GM12878 (cell line): ENCODE results near the gene FDX1. TPM values are rescaled to one million over a fixed set of nuclear protein-coding genes. Genes with fewer than 3 reads are reported as not detected.

Experiments used
- ATAC-seq: fragments of 200-7000 bp; cut with Tn5 transposase; 3 replicates; pipeline ENCODE4 v1.9.1; 2020; ENCODE audit warnings: mild to moderate bottlenecking, moderate library complexity
- BruUV-seq: library from RNA; stranded (reverse); fragments of 400-500 nt; replicated peaks from 2 replicates; lab custom pipeline; 2021; lab: Mats Ljungman, UMichigan
- CTCF ChIA-PET: fragments of 300-600 bp; sonication (Branson Sonifier 250); formaldehyde crosslinking; extraction: SDS; loops from one replicate; lab custom pipeline; 2021; ENCODE audit warnings: inconsistent platforms; lab: Yijun Ruan, JAX
- POLR2A ChIA-PET: fragments of 350-600 bp; formaldehyde crosslinking; extraction: SDS; loops from one replicate; lab custom pipeline; 2021; ENCODE audit warnings: inconsistent platforms; lab: Charles Lee
- RAD21 ChIA-PET: fragments of 300-600 bp; sonication (Branson Sonifier 250); formaldehyde crosslinking; loops from one replicate; lab custom pipeline; 2023; ENCODE audit warnings: antibody characterized with exemption; ENCODE audit not compliant: unreplicated experiment; lab: Charles Lee
- SMC1A ChIA-PET: fragments of 300-600 bp; sonication (Branson Sonifier 250); formaldehyde crosslinking; loops from one replicate; lab custom pipeline; 2023; ENCODE audit not compliant: unreplicated experiment, uncharacterized antibody; lab: Charles Lee
- DNase-seq: peaks from one replicate; pipeline ENCODE4 v3.0.0-alpha.2; 2011; ENCODE audit warnings: low read depth, low spot score
- FAIRE-seq: peaks from 3 replicates; lab custom pipeline; 2011; peaks lifted over from hg19 to GRCh38; lab: Jason Lieb, UNC
- H2AFZ ChIP-seq: 2 replicates; pipeline ENCODE4 v1.6.0; 2011; ENCODE audit warnings: low read depth, low read length, control low read depth; ENCODE audit not compliant: control insufficient read depth
- H3K27ac ChIP-seq: 2 replicates; pipeline ENCODE4 v1.5.1; 2011; ENCODE audit warnings: control low read depth; ENCODE audit not compliant: control insufficient read depth, insufficient read depth
- H3K27me3 ChIP-seq, 2 experiments: replicated peaks in 1 of 2; 2 replicates each; pipeline versions ENCODE4 v1.6.0 to v1.6.1; 2011; ENCODE audit warnings: low read length in 1 of 2; ENCODE audit not compliant: control insufficient read depth in 2 of 2, insufficient read depth in 2 of 2
- H3K36me3 ChIP-seq, 2 experiments: 2 replicates each; pipeline ENCODE4 v1.5.1; 2011; ENCODE audit warnings: low read length in 1 of 2; ENCODE audit not compliant: control insufficient read depth in 2 of 2, insufficient read depth in 2 of 2
- H3K4me1 ChIP-seq: 2 replicates; pipeline ENCODE4 v1.6.1; 2011; ENCODE audit warnings: mild to moderate bottlenecking, low read length, moderate library complexity, mixed read lengths; ENCODE audit not compliant: control insufficient read depth, insufficient read depth
- H3K4me2 ChIP-seq: 2 replicates; pipeline ENCODE4 v1.6.0; 2011; ENCODE audit warnings: control low read depth; ENCODE audit not compliant: control insufficient read depth, insufficient read depth
- H3K4me3 ChIP-seq: fragments of 200-600 bp; sonication (generic); 2 replicates; pipeline ENCODE4 v1.5.1; 2016
- H3K79me2 ChIP-seq: 2 replicates; pipeline ENCODE4 v1.6.0; 2011; ENCODE audit warnings: low read length; ENCODE audit not compliant: control insufficient read depth, insufficient read depth
- H3K9ac ChIP-seq: 2 replicates; pipeline ENCODE4 v1.8.0; 2011; ENCODE audit warnings: low read length, control low read depth, mixed read lengths; ENCODE audit not compliant: control insufficient read depth, insufficient read depth
- H3K9me3 ChIP-seq: replicated peaks from 3 replicates; pipeline ENCODE4 v1.5.1; 2011; ENCODE audit warnings: mild to moderate bottlenecking, low read length; ENCODE audit not compliant: control insufficient read depth, insufficient read depth
- H4K20me1 ChIP-seq: 2 replicates; pipeline ENCODE4 v1.6.0; 2011; ENCODE audit not compliant: control insufficient read depth, insufficient read depth
- BCL11A ChIP-seq: IDR thresholded peaks from 2 replicates; pipeline ENCODE4 v1.6.1; 2011; ENCODE audit warnings: low read depth, low read length
- CHD4 ChIP-seq: fragments of 200-600 bp; sonication (generic); IDR thresholded peaks from 2 replicates; pipeline ENCODE4 v1.6.1; 2016; ENCODE audit warnings: mild to moderate bottlenecking
- ESRRA ChIP-seq: IDR thresholded peaks from 2 replicates; pipeline ENCODE4 v1.6.1; 2012; ENCODE audit warnings: mild to moderate bottlenecking, low read length, improper control_type of control experiment
- NR2C1 ChIP-seq: fragments of 450-650 bp; IDR thresholded peaks from 2 replicates; pipeline ENCODE4 v1.6.1; 2017; ENCODE audit warnings: antibody characterized with exemption, mild to moderate bottlenecking, moderate library complexity
- SIX5 ChIP-seq: IDR thresholded peaks from 2 replicates; pipeline ENCODE4 v1.6.1; 2011; ENCODE audit warnings: mild to moderate bottlenecking, low read depth, low read length, moderate library complexity; ENCODE audit not compliant: severe bottlenecking
- SMAD1 ChIP-seq: fragments of 450-650 bp; IDR thresholded peaks from 2 replicates; pipeline ENCODE4 v1.6.1; 2018; ENCODE audit warnings: mild to moderate bottlenecking, low read depth; ENCODE audit not compliant: partially characterized antibody
- SMAD5 ChIP-seq: IDR thresholded peaks from 2 replicates; pipeline ENCODE4 v1.6.1; 2016; ENCODE audit warnings: antibody characterized with exemption, low read depth
- SMC3 ChIP-seq: IDR thresholded peaks from 2 replicates; pipeline ENCODE4 v1.6.1; 2011; ENCODE audit warnings: low read length, improper control_type of control experiment, borderline replicate concordance
- ZBED1 ChIP-seq: IDR thresholded peaks from 2 replicates; pipeline ENCODE4 v1.6.1; 2016; ENCODE audit warnings: borderline replicate concordance
- WGBS: methylation state at CpG from one replicate; pipeline ENCODE4 v1.1.6; 2016; ENCODE audit warnings: low lambda C conversion rate; ENCODE audit not compliant: insufficient replicate concordance, insufficient coverage; ENCODE audit errors: missing lambda C conversion rate; 5-methylcytosine and 5-hydroxymethylcytosine counted together
- in situ Hi-C: fragments of 300-500 bp; cut with MboI; formaldehyde crosslinking; loops from 9 replicates; pipeline ENCODE4 v1.14.3; 2018; ENCODE audit warnings: mixed read lengths
- intact Hi-C: fragments of 100-400 bp; cut with micrococcal nuclease; formaldehyde crosslinking; loops from one replicate; pipeline ENCODE4 v1.14.2; 2022; ENCODE audit not compliant: unreplicated experiment
- polyA plus RNA-seq, 11 experiments: library from polyadenylated mRNA; depleted of rRNA in 4 of 11; unstranded in 6 of 11; stranded (reverse) in 5 of 11; fragments of >200 nt; fragmentation: Nextera tagmentation in 4 of 11; fragmentation: Illumina TruSeq in 1 of 11; extraction: Ambion mirVana in 4 of 11; extraction: Trizol in 1 of 11; gene quantifications; 1 replicate in 1 of 11; 2 replicates in 10 of 11; pipeline versions ENCODE4 v1.2.1 to v1.2.3, GENCODE V29; 2011 to 2016; ENCODE audit warnings: inconsistent platforms in 2 of 11, missing spikeins in 2 of 11, low read depth in 1 of 11
- total RNA-seq, 4 experiments: library from RNA; depleted of rRNA in 3 of 4; stranded (reverse); fragments of >200 nt in 3 of 4; fragmentation: Illumina TruSeq in 1 of 4; extraction: Trizol in 1 of 4; gene quantifications; 2 replicates each; pipeline versions ENCODE4 v1.2.1 to v1.2.3, GENCODE V29; 2013 to 2021
- TF ChIP-seq, protein P1 (sequence below): IDR thresholded peaks from 2 replicates; pipeline ENCODE4 v1.6.1; 2011; ENCODE audit warnings: low read depth, low read length, improper control_type of control experiment, borderline replicate concordance
- TF ChIP-seq, protein P2 (sequence below): IDR thresholded peaks from 2 replicates; pipeline ENCODE4 v1.6.1; 2012; ENCODE audit warnings: low read depth, low read length, improper control_type of control experiment
- TF ChIP-seq, protein P3 (sequence below): IDR thresholded peaks from 2 replicates; pipeline ENCODE4 v1.6.1; 2012; ENCODE audit warnings: improper control_type of control experiment, low read depth, low read length; ENCODE audit not compliant: insufficient replicate concordance
- TF ChIP-seq, protein P4 (sequence below): fragments of 450-650 bp; IDR thresholded peaks from 2 replicates; pipeline ENCODE4 v1.6.1; 2016; ENCODE audit warnings: mild to moderate bottlenecking

The FDX1 gene
- total and polyA plus RNA-seq, 10 of the 15 experiments (the other 5 are each of a cell fraction or from before 2014, with no cell fraction given), result 3.9 to 20.3 (median 8.1) TPM

DNA sequence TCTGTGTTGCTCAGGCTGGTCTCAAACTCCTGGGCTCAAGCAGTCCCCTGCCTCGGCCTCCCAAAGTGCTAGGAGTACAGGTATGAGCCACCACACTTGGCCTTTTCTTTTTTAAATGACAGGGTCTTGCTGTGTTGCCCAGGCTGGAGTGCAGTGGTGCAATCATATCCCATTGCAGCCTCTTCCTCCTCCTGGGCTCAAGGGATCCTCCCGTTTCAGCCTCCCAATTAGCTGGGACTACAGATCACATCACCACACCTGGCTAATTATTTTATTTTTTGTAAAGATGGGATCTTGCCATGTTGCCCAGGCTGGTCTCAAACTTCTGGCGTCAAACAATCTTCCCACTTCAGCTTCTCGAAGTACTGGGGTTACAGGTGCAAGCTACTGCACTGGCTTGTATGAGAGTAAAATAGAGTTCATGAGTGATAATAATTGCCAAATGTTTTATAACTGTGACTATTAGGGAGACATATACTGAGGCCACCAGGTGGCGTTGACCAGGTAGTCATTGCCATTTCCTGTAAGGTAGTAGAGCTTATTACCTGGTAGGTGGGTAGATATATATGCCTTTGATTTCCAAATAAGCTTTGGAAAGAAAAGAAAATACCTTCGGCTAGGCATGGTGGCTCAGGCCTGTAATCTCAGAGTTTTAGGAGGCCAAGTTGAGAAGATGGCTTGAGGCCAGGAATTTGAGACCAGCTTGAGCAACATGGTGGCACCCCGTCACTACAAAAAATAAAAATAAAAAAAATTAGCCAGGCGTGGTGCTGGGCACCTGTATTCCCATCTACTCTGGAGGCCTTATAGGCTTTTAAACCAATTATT lies 5.4 kb downstream of the FDX1 start:
- Histone ChIP-seq H3K27ac (no peak overlapping the region), H3K27me3 (no peaks in the 10 kb centered on the region), H3K79me2 (peaks cover 32% of the 10 kb centered on the region), H3K4me2 (peak overlapping the region; percentile 7; the same call in 1 of the 2 replicates), H3K9ac (no peak overlapping the region), H3K9me3 (no peaks in the 10 kb centered on the region; the same call in 2 of the 3 replicates), H3K36me3 (no peaks in the 10 kb centered on the region; a peak in 1 of 4 replicates), H2AFZ (no peak overlapping the region), H3K4me1 (peaks cover 15% of the 10 kb centered on the region), H4K20me1 (peaks cover 3% of the 10 kb centered on the region), H3K4me3 (no peak overlapping the region)
- WGBS, result 88% methylated on average over 8 of the region's 8 CpGs
- ChIA-PET CTCF (interaction anchor here (0.5 to 8.8 kb wide), 52 partner anchors 9 to 1011 kb away, joined by 3 to 178 read pairs (median 4); no protein-coding TSS in a partner anchor), POLR2A (interaction anchor here (1.0 kb wide), 1 partner anchor 1002 kb away, joined by 3 read pairs; no protein-coding TSS in a partner anchor), RAD21 (interaction anchor here (0.6 to 2.8 kb wide), 20 partner anchors 11 to 1011 kb away, joined by 3 to 38 read pairs (median 6); no protein-coding TSS in a partner anchor), SMC1A (interaction anchor here (0.6 to 7.2 kb wide), 27 partner anchors 9 to 1012 kb away, joined by 3 to 113 read pairs (median 4); no protein-coding TSS in a partner anchor)
- FAIRE-seq, result no peak
- DNase-seq, result no peak
- ATAC-seq, result peak; percentile 43
- BruUV-seq, result no TSS peak
- intact Hi-C loops, result loop anchor here (1.0 to 10.0 kb wide), 4 partner anchors 140 to 990 kb away; partner anchors contain the start of genes RDX and ZC3H12C
- in situ Hi-C loops, result loop anchor here (5.0 kb wide), 1 partner anchor 233 kb away; no protein-coding TSS in a partner anchor
- TF ChIP-seq SMC3 (peak; percentile 28; the same call in 1 of the 2 replicates), CHD4 (no peak), NR2C1 (no peak), BCL11A (no peak), ESRRA (no peak), SMAD1 (no peak), SMAD5 (no peak), ZBED1 (no peak), SIX5 (no peak)
- TF ChIP-seq, protein P1, sequence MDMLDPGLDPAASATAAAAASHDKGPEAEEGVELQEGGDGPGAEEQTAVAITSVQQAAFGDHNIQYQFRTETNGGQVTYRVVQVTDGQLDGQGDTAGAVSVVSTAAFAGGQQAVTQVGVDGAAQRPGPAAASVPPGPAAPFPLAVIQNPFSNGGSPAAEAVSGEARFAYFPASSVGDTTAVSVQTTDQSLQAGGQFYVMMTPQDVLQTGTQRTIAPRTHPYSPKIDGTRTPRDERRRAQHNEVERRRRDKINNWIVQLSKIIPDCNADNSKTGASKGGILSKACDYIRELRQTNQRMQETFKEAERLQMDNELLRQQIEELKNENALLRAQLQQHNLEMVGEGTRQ, result no peak
- TF ChIP-seq, protein P2, sequence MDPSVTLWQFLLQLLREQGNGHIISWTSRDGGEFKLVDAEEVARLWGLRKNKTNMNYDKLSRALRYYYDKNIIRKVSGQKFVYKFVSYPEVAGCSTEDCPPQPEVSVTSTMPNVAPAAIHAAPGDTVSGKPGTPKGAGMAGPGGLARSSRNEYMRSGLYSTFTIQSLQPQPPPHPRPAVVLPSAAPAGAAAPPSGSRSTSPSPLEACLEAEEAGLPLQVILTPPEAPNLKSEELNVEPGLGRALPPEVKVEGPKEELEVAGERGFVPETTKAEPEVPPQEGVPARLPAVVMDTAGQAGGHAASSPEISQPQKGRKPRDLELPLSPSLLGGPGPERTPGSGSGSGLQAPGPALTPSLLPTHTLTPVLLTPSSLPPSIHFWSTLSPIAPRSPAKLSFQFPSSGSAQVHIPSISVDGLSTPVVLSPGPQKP, result no peak
- TF ChIP-seq, protein P3, sequence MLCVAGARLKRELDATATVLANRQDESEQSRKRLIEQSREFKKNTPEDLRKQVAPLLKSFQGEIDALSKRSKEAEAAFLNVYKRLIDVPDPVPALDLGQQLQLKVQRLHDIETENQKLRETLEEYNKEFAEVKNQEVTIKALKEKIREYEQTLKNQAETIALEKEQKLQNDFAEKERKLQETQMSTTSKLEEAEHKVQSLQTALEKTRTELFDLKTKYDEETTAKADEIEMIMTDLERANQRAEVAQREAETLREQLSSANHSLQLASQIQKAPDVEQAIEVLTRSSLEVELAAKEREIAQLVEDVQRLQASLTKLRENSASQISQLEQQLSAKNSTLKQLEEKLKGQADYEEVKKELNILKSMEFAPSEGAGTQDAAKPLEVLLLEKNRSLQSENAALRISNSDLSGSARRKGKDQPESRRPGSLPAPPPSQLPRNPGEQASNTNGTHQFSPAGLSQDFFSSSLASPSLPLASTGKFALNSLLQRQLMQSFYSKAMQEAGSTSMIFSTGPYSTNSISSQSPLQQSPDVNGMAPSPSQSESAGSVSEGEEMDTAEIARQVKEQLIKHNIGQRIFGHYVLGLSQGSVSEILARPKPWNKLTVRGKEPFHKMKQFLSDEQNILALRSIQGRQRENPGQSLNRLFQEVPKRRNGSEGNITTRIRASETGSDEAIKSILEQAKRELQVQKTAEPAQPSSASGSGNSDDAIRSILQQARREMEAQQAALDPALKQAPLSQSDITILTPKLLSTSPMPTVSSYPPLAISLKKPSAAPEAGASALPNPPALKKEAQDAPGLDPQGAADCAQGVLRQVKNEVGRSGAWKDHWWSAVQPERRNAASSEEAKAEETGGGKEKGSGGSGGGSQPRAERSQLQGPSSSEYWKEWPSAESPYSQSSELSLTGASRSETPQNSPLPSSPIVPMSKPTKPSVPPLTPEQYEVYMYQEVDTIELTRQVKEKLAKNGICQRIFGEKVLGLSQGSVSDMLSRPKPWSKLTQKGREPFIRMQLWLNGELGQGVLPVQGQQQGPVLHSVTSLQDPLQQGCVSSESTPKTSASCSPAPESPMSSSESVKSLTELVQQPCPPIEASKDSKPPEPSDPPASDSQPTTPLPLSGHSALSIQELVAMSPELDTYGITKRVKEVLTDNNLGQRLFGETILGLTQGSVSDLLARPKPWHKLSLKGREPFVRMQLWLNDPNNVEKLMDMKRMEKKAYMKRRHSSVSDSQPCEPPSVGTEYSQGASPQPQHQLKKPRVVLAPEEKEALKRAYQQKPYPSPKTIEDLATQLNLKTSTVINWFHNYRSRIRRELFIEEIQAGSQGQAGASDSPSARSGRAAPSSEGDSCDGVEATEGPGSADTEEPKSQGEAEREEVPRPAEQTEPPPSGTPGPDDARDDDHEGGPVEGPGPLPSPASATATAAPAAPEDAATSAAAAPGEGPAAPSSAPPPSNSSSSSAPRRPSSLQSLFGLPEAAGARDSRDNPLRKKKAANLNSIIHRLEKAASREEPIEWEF, result no peak
- TF ChIP-seq, protein P4, sequence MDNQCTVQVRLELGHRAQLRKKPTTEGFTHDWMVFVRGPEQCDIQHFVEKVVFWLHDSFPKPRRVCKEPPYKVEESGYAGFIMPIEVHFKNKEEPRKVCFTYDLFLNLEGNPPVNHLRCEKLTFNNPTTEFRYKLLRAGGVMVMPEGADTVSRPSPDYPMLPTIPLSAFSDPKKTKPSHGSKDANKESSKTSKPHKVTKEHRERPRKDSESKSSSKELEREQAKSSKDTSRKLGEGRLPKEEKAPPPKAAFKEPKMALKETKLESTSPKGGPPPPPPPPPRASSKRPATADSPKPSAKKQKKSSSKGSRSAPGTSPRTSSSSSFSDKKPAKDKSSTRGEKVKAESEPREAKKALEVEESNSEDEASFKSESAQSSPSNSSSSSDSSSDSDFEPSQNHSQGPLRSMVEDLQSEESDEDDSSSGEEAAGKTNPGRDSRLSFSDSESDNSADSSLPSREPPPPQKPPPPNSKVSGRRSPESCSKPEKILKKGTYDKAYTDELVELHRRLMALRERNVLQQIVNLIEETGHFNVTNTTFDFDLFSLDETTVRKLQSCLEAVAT, result no peak
